Activated naive CD4-positive, alpha-beta T cell treated with Interleukin-2 at 50 U/mL for 16 hours (primary cell): Measurements from ENCODE around the gene ZFYVE26.
"Not testable (repeated sequence)": the region's sequence is repeated elsewhere in the genome, so short reads cannot be mapped to it uniquely, and the experiment has no call there.

Experiments
- DNase-seq: peaks from one replicate; pipeline ENCODE4 v3.0.0-alpha.2; 2020

ZFYVE26 gene

GRCh38 chr14:67816326-67817002 lies at the start of gene ZFYVE26:
ZFYVE26 (minus strand) TSS chr14:67816590; CDS start chr14:67815963, 627 bp downstream.
- peak; percentile 90 for DNase-seq

- no peak for DNase-seq
These were observed 46.8 kb upstream of the ZFYVE26 start for GRCh38 chr14:67863223-67863622.

DNA sequence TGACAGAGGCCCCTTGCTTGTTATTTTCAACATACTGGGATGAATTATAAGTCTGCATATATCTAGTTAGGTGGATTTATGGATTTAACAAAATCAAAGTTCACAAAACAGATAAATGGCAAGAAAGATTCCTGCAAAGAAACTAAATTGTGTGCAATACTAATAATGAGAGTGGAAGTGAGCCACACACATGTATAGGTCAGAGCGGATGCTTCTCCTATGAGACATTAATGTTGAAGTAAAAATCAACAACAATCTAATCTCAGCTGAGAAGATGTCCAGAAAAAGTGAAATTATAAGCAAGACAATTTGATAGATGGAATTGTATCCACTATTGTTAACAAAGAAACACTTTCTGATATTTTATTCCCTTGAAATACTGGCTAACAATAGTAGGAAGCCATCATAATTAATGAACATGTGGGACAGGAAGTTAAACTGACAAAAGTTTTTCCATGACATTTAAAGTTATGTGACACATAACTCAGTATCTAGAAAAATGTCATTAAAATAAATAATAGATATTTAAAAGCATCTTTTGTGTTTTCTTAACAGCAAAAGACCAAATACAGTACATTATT lies 42.9 kb upstream of the ZFYVE26 start:
- no peak for DNase-seq

GRCh38 chr14:67857778-67858350 lies 41.5 kb upstream of the ZFYVE26 start:
- DNase-seq = no peak

DNA sequence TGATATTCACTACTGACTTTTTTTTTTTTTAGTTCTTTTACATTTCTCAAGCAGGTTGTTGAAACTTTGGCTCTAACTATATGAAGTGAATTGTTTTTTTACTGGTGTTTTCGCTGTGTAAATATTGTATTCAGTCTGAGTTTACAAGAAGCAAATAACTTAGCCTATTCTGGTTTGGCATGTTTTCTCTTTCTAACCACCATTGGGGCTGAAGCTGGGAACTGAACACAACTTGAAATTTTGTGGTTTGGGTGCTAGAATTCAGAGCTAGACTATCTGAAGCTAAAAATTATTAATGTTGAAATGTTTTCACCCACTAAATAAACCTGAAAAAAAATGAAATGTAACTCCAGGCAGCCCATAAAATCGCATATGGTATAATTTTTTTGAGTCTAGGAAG lies 40.4 kb upstream of the ZFYVE26 start:
- no peak for DNase-seq

GRCh38 chr14:67853715-67854114 lies 37.3 kb upstream of the ZFYVE26 start:
- DNase-seq = no peak

DNA sequence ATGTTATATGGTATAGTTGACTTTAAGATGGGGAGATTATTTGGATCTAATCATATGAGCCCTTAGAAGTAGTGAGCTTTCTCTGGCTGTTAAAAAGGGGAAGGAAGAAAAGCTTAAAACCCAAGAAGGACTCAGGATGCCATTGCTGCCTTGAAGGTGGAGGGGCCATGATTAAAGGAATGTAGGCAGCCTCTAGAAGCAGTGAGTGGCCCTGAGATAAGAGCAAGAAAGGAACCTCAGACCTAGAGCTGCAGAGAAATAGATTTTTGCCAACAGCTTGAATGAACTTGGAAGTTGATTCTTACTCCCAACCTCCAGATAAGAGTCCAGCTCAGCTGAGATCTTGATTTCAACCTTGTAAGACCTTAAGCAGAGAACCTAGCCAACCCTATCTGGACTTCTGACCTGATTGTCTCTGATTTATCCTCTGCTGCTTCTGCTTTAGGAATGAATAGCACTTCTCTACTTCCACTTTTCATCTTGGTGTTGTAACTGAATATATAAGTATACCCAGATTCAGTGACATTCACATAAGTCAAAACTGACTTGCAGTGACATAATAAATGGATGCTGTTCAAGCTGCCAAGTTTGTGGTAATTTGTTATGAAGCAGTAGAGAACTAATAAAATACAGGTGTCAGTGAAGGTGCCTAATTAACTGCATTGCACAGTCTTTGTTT lies 36.7 kb upstream of the ZFYVE26 start:
- no peak for DNase-seq

DNA sequence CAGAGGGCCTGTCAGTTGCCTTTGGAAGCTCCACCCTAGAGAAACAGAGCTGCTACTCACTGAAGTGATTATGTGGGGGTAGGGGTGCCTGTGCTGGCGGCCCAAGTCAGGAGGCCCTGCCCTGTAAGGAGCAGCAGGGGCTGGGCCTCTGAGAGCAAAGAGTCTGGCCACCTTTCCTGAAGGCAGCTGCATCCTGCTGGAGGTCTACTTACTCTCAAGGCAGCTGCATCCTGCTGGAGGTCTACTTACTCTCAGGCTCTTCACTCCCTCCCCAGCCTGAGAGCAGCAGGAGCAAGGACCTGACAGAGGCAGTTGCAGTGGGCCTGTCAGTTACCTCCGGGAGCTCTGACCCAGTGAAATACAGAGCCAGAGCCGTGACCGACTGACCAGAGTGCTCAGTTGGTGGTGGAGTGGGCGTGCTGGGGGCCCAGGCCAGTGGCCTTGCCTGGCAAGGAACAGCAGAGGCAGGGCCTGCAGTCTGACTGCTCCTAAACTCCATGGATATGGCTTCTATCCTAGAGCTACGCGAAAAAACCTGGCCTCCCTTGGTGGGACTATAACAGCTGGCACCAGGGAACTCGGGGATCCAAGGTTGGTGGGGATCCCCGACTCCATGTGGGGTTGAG lies 35.5 kb upstream of the ZFYVE26 start:
- DNase-seq = no peak

GRCh38 chr14:67850066-67850830 lies 33.9 kb upstream of the ZFYVE26 start:
- DNase-seq = no peak

DNA sequence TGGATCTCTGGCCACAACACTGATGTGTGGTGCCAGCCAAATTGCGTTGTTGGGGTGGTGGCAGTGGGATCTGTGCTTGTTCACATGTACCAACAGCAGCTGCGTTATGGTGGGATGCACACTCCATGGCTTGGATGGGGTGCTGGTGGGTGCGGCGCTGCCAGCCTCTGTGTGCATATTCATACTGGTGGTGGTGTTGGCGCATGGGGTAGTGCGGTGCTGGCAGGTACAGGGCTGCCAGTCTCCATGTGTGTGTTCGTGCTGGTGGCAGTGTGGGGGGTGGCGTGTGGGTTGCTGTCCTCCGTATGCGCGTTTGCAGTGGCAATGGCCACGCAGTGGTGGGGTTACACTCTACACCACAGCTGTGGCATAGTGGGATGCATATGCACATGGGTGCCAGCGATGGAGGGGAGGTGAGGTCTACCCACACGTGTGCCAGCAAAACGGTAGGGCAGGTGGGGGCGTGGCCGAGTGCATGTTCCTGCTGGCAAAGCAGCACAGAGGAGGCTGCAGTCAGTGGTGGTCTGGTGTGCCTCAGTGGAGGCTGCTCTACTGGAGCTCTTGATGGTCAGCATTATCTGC lies 29.7 kb upstream of the ZFYVE26 start:
- no peak for DNase-seq

DNA sequence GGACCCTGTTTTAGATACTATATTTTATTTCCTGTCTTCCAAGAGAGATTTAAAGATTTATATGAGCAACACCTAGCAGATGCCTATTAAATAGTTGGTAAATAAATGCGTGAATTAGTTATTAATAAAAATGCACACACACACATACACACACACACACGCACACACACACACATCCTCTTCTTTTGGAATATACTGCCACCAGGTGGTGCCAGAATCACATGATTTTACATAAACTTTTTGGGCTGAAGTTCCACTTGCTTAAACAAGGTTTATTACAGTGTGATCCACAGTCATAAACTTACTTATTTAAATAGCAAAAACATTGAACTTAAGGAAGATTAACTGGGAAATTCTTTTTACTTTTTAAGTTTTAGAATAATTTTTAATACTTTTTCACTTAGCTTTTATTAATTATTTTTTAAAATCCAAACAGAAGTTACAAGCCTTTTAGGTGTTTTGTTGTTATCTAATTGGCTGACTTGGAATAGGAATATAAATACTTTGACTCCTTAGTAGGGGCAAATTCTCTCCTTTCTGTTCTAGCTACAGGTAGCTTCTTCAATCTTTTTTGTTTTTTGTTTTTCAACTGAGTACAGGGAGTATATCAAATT lies 20.7 kb upstream of the ZFYVE26 start:
- DNase-seq = peak; percentile 27

DNA sequence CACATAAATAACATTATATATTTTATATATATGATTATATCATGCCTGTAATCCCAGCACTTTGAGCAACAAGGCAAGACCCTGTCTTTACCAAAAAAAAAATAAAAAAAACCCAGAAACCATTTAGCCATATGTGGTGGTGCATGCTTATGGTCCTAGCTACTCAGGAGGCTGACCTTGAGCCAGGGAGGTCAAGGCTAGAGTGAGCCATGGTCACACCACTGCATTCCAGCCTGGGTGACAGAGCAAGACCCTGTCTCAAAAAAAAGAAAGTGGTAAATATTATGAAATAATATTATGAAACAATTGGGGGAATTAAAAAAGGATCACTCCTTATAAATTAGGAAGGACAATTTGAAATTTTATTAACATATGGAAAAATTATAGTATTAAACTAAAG lies 19.2 kb upstream of the ZFYVE26 start:
- no peak for DNase-seq

GRCh38 chr14:67833403-67833802 lies 17.0 kb upstream of the ZFYVE26 start:
- no peak for DNase-seq

DNA sequence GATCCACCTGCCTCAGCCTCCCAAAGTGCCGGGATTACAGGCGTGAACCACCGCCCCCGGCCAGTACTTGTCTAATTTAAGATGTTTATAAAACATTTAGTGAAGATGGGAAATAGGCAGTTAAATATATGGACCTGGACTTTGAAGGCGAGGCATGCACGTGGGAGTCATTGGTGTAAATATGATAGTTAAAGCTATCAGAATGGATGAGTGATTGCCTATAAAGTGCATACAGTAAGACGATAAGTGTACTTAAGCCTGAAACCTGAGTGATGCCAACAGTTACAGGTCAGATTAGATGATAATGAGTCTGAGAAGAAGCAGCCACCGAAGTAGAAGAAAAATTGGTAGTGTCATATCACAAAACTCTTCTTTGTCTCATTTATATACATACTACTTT lies 14.7 kb upstream of the ZFYVE26 start:
- DNase-seq = no peak

DNA sequence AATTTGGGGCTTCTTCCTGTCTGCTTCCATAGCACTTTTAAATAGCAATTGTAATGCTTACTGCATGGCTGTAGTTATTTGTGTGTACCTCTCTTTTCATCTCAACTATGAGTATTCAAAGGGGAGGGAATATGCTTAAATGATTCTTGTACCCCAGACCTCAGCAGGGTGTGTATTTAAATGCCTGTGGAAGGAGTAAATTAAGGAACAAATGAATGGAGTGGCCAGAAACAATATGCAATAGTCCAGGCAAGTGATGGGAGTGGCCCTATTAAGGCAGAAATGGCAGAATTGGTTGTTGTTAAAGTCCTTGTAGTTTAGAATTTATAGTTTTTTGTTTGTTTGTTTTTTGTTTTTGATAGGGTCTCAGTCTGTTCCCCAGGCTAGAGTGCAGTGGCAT lies 4.7 kb upstream of the ZFYVE26 start:
- no peak for DNase-seq

DNA sequence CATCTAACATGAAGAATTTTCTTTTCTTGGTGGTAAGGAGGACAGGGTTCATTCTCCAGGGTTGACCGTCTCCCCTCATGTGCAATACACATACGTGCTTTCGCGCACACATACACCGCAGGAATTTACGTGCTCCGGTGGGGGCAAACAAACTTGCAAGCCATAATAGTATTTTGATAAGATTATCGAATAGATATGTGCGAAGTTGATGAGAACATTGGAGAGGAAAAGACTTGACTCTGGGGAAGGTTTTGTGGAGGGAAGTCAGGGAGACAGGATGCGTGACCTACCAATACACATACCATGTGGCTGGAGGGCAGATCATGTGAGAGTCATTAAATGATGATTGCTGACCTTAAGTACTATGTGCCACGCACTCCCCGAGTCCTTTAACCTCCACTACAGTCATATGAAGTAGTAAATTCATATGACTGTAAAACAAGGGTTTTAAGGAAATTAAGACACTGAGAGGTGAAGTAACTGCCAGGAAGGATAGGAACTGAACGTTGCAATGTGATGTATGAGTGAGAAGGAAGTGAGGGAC lies 4.1 kb upstream of the ZFYVE26 start:
- DNase-seq = no peak

DNA sequence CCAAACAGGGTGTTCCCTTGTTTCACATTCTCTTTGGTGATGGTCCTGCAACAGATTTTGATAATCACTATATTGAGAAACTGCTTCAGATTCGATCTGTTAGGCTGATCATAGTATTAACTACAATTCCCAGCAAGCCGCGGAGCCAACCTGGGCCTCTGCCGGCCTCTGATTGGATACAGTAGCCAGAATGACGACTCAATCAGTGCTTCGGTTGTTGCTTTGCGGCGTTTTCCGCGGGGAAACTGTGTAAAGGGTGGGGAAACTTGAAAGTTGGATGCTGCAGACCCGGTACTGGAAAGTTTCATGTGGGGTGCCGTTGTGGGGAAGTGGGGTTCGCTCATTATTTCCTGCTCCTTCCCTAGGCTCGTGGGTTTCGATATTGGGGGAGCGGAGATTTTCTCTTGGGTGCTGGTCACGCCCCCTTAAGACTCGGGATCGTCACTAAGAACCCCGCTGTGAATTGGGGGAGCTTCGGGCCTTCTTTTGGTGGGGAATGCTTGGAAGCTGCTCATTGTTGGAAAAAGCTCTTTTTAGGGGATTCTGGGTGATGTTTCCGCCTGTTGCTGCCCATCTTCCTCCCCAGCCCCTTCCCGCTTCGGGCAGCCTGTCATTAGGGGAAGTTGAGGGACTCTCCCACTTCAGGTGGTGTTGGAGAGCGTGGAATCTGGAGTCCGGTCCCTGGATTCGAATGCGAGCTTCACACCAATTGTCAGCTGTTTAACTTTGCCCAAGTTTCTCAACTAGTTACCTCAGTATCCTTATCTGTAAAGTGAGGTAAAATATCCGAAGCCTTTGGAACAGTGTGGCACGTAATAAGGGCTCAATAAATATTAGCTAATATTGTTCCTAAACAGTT lies 3.4 kb upstream of the ZFYVE26 start, which contains the start of gene RAD51B:
Gene RAD51B (plus strand): TSS at position 217 of the 859 bp plus-strand sequence.
- peak; percentile 87 for DNase-seq

GRCh38 chr14:67818476-67818875 lies 2.1 kb upstream of the ZFYVE26 start:
- not testable (repeated sequence) for DNase-seq

GRCh38 chr14:67817750-67818438 lies 1.5 kb upstream of the ZFYVE26 start:
- DNase-seq = no peak
